HG03097 (cell line): ENCODE results near the gene TSPEAR.

ENCODE experiments used
- ATAC-seq: cut with Tn5 transposase; IDR thresholded peaks from one replicate; pipeline ENCODE4 v1.9.1; 2021; ENCODE audit not compliant: unreplicated experiment, low FRiP score

TSPEAR gene

GRCh38 chr21:44741921-44742320 is 30.5 kb upstream of the TSPEAR start:
- no peak for ATAC-seq

- ATAC-seq: no peak
Measured at GRCh38 chr21:44740742-44741141, 29.4 kb upstream of the TSPEAR start.

GRCh38 chr21:44739316-44739715 is 27.9 kb upstream of the TSPEAR start:
- ATAC-seq: no peak

GRCh38 chr21:44738621-44739020 is 27.2 kb upstream of the TSPEAR start:
- ATAC-seq: no peak

DNA sequence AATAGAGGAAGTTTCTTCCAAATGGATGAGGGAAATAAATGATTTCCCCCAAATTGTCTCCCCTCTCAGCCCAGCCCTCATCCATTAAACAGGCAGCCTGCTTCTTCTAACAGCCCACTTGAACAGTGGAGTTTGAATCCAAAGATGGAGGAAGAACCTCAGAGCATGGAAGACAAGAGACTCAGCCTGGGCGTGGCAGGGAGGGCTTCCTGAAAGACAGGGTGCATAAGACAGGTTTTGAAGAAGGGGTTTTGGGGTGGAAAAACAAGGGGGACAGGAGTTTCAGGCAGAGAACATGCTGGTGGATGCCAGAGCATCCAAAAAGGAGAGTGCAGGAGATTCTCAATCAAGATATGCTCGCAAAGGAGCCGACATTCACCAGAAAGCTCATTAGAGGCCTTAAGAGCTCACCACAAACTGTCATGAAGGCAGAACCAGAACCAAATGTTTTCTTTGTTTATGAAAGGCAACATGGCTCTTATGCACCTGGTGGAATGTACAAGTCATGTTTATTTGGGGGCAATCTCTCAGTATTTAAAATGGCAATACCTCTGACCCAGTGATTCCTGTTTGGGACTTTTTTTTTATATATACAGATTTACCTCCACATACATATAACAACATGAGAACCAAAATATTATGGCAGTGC is 26.5 kb upstream of the TSPEAR start:
- no peak for ATAC-seq

- no peak for ATAC-seq
Measured at GRCh38 chr21:44736291-44737004, 25.1 kb upstream of the TSPEAR start.

DNA sequence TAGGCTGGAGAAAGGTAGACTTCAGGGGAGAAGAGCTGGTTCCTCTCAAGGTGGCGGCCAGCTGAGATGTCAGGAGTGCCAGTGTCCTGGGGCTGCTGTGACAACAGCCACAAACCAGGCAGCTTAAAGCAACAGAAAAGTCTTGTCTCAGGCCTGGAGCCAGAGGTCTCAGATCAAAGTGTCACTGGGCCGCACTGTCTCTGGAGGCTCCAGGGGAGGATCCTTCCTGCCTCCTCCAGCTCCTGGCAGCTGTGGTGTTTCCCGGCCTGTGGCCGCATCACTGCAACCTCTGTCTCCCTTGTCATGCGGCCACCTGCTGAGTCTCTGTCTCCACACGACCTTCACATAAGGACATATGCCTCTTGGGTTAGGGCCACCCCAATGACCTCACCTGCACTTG is 24.4 kb upstream of the TSPEAR start:
- ATAC-seq: no peak

DNA sequence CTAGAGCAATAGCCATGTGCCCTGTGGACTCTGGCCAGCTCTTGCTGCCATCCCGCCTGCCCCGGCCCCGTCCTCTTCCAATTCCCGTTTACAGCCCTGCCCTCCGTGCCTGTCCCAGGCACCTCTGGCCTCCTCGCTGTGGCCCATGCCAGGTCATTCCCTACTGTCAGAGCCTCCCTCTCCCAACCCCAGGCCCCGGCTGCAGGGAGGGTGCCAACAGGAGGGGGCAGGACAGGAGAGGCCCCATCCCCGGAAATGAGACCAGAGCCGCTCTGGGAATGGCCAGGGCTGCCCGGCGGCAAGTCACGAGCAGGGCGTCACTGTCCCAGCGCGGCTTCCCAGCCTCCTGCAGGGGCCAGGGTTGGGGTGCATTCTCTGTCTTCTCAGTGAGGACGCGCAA is 23.5 kb upstream of the TSPEAR start:
- no peak for ATAC-seq

DNA sequence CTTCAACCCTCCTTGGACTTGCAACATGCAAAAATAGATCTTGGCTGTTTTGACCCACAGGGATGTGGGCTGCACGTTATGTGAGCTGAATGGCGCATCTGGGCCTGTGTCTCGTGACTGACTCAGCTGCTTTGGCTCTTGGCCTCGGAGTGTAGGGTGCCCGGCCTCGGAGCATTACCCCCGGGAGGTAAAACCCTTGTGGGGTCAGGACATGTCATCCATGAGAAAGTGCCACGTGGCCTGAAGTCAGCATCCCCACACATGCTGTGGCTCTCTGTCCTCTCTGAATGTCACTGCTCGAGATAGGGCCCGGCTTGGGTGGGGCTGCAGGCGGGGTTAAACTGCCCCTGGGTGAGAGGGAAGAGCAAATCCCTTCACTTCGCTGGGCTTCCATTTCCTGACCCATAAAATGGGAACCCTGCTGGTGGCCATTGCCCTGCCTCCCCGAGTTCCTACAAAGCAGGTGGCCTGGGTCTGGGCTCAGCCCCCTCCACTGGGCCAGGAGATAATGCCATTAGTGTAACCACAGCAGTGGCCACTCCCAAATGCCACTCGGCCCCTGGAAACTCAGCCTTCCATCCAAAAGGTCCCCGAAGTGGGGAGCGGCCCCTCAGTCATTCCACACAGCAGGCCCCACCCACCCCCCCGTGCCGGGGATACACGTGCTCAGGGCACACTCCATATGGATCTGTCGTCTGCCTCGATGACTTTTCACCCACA is 22.8 kb upstream of the TSPEAR start:
- ATAC-seq: no peak

DNA sequence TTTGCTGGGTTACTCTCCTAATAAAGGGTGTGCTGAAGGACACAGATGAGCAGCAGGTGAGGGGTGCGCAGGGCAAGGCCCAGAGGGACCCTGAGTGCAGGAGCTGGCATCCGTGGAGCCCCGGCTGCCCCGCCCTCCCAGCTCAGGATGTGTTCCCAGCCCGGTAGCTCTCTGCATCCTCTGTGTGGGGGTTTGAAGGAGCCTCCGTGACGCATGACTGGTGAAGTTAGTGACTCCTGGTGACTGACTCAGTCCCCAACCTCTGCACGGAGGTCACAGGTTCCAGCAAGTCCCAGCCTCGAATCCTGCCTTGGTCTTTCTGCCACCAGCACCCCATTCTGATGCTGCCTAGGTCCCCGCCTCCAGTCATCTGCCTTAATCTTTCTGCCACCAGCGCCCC is 21.6 kb upstream of the TSPEAR start:
- ATAC-seq: no peak

DNA sequence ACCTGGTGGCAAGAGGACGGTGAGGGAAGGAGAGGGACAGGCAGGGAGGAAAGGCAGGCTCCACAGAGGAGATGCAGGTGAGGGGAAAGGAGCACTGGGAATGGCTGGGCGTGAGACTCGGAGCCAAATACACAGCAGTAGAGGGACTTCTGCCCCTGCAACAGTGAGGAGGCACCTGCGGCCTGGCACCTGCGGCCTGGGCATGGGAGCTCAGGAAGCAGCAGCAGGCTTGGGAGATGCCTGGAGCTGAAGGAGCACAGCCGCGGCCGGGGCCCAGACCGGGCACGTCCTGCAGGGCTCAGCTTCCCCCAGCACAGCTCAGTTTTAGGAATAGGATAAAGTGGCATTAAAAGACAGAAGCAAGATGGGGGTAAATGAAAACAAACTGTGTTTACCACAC is 20.9 kb upstream of the TSPEAR start:
- ATAC-seq: no peak

- ATAC-seq: no peak
Measured at GRCh38 chr21:44730951-44731579, 19.7 kb upstream of the TSPEAR start.

GRCh38 chr21:44730028-44730395 is 18.6 kb upstream of the TSPEAR start:
- no peak for ATAC-seq

DNA sequence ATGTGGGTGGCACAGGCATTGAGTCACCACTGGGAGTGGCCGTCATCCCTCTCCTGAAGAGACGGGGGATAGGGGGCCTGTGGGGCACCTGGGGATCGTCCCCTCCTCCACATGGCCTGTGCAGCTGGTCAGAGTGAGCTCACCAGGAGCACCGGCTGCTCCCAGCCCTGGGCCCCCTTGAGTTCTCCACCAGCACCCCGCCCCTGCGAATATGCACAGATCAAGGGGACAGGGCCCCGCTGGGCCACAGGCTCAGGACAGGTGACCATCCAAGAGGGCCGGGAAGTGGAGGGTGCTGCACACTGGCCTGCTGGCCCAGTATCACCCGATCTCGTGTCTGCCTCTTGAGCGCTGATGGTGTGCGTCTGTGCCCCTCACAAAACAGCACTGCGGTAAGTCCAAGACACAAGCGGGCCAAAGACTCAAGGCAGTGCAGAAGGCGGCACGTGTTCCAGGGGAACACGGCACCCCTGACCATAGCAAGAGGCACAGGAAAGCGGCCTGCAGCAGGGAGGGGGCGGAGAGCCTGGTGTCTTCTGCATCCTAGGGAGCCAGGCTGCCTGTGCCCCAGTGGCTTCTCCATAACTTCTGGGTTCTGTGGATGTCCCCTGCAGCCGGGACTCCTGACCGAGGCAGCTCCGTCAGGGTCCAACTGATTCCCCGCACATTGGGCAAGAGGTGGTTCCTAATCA is 18.1 kb upstream of the TSPEAR start:
- ATAC-seq: no peak

DNA sequence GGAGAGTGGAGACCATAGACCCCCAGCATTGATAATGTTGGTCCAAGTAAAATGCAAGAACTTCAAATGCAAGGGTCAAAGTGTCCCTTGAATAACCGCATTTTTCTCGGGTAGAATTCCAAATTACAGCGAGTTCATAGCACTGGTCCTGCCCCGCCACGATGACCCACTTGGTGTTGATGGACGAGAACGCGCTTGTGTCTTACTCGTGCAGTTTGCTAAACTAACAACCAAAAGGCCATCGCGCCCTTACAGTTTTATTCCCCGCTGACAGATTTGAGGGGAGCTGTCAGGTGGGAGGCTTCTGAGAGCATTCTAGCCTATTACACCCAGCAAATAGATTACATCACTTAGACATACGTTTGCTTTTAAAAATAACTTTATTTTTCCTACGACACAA is 17.3 kb upstream of the TSPEAR start:
- ATAC-seq: no peak

- no peak for ATAC-seq
Measured at GRCh38 chr21:44727757-44728156, 16.4 kb upstream of the TSPEAR start.

GRCh38 chr21:44727321-44727720 is 15.9 kb upstream of the TSPEAR start:
- no peak for ATAC-seq

DNA sequence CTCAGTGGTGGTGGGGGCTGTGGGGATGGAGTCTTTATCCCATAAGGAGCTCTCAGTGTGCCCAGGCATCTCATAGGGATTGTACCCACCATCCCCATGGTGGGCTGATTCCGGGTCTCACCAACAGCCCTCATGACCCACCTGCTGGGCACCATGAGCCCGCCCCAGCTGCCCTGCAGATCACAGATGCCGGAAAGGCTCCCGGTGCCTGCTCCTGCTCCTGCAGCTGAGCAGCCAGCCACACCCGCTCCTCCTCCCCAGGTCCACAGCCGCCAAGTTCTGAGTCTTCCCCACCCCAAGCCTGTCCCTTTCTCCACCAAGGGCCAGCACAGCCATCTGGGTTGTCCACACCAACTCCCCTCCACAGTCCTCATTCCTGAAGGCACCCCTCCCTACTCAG is 15.5 kb upstream of the TSPEAR start:
- ATAC-seq: no peak

GRCh38 chr21:44724926-44725325 is 13.6 kb upstream of the TSPEAR start:
- no peak for ATAC-seq

GRCh38 chr21:44724196-44724595 is 12.8 kb upstream of the TSPEAR start:
- no peak for ATAC-seq
